Femur (tissue), 1 donor: Measurements from ENCODE around the gene MRPL27.
A peak's percentile ranks its signal among the peaks of the same experiment; 100 is the strongest.

Experiments
- DNase-seq: peaks from one replicate; pipeline ENCODE4 v3.0.0-alpha.2; 2017

Gene MRPL27

GRCh38 chr17:50382931-50383330 is 9.9 kb upstream of the MRPL27 start:
- no peak for DNase-seq

DNA sequence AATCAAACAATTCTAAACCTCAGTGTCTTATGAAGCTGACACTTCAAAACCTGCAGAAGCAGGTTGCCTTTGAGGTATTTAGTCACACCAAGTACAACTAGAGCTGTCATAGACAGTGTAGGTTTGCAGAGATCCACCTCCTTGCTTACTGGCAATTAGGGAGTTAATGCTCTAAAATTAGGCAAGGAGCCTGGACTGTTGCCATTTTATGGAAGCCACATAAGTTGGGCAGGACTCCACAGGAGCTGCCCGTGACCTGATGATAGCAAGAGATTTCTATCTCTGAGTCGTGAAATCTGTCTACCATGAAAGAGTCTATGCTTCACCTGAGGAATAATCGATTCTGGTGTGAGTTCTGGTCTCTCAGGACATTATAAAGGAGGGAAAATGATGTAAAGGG is 8.9 kb upstream of the MRPL27 start:
- DNase-seq, result no peak

DNA sequence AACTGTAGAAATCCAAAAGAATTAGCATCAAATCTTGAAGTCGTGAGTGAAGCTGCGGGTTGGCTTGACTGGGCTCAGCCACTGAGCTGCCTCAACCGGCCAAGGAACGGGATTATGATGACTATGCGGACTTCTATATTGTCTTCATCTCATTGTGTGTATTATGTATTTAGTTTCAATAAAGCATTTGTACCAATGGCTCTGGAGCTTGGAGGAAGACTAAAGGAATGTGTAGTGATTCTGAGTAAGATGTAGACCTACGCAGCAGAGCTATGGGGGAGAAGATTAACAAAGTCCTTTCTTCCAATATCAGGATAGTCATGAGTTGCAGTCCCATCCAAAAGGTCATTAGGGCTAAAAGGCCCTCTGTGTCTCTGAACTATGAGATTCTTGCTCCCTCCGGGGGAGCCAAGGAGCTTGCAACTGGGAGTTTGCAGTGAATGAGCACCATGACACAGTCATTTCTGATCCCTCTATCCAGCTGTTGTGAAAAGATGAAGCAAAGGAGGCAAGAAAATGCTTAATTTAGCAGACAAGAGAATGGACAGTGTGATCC is 8.4 kb upstream of the MRPL27 start:
- DNase-seq, result no peak

GRCh38 chr17:50380369-50381259 is 7.6 kb upstream of the MRPL27 start:
- no peak for DNase-seq

GRCh38 chr17:50379351-50380132 is 6.6 kb upstream of the MRPL27 start:
- DNase-seq, result no peak

- DNase-seq, result no peak
These were observed 3.0 kb upstream of the MRPL27 start for GRCh38 chr17:50375858-50376538.

- DNase-seq, result no peak
These were observed 721 bp upstream of the MRPL27 start for GRCh38 chr17:50373705-50374104.

- DNase-seq, result no peak
These were observed 694 bp downstream of the MRPL27 start for GRCh38 chr17:50372222-50372757.

- DNase-seq, result no peak
These were observed 1.5 kb downstream of the MRPL27 start for GRCh38 chr17:50371526-50371925.

- DNase-seq, result no peak
These were observed 2.9 kb downstream of the MRPL27 start for GRCh38 chr17:50370052-50370451.

- no peak for DNase-seq
These were observed 5.6 kb downstream of the MRPL27 start for GRCh38 chr17:50367401-50367800.

DNA sequence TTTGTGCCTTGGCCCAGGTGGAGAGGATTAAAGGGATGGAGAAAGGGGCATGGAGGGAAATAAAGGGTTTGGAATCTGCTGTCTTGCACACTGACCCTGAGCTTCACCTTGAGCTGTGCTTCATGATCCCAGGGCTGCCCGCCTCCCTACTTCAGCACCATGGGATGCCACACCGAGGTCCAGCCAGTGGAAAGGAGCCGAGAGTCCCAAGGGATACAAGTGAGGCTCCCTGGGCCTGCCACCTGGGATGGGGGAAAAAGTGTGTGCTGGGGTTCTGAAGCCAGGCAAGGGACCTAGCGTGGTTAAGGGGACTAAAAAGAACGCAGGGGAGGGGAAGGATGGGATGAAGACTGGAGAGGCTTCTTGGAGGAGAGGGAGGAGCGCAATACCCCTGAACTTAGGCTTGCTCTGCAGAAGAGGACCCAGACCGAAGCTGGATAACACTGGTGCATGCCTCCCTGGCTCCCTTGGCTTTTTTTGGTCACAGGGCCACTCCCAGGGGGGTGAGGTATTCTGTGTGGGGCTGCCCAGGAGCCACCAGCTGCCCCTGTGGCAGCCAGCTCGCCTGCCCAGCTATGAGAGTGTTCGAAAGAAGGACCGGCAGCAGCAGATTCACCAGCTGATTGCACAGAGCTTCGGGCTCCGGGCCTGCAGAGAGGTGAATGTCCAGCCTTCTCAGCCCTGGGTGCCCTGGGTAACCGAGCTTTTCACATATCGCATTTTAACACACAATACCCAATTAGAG is 7.2 kb downstream of the MRPL27 start:
- no peak for DNase-seq

GRCh38 chr17:50365165-50365564 is 7.8 kb downstream of the MRPL27 start:
- DNase-seq, result no peak

- no peak for DNase-seq
These were observed 8.3 kb downstream of the MRPL27 start for GRCh38 chr17:50364715-50365114.

- DNase-seq, result no peak
These were observed 8.9 kb downstream of the MRPL27 start for GRCh38 chr17:50364061-50364458.

DNA sequence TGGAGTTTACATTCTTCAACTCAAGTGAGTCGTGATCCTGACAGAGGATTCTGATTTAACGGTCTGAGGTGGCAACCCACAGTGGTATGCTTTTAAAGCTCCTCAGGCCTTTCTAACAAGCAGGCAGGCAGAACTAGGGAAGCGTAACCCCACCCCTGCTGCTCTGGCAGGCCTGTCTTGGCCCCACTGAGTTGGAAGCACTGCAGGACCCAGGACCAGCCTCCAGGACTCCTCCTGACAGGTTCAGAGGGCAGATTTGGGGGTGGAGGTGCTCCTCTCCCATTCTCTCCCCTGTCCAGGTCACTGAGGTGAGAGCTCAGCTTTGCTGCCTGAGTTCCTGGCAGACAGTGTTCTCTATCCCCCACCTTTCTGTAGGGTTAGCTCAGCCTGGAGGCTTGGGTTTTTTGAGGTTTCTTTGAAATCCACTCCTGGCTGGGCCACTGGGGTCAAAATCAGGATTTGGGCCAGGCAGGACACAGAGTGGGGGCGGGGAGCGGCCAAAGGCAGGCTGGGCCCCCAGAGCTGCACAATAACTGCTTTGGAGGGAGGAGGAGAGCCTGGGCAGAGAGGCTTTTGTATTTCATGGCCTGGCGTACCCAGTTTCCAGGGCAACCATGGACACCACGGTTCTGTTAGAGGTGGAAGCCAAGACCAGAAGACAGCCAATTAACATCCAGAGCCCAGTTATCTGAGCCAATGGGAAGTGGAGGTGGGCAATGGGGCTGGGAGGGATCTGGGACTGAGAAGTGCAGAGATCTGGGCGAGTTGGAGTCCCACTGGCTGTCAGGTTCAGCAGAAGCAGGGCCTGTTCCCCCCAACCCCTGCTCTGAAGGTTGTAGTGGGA is 9.5 kb downstream of the MRPL27 start:
- peak; percentile 71 for DNase-seq

GRCh38 chr17:50362661-50363060 is 10.3 kb downstream of the MRPL27 start:
- DNase-seq, result no peak

GRCh38 chr17:50361561-50362480 is 11.2 kb downstream of the MRPL27 start:
- peak; percentile 62 for DNase-seq

DNA sequence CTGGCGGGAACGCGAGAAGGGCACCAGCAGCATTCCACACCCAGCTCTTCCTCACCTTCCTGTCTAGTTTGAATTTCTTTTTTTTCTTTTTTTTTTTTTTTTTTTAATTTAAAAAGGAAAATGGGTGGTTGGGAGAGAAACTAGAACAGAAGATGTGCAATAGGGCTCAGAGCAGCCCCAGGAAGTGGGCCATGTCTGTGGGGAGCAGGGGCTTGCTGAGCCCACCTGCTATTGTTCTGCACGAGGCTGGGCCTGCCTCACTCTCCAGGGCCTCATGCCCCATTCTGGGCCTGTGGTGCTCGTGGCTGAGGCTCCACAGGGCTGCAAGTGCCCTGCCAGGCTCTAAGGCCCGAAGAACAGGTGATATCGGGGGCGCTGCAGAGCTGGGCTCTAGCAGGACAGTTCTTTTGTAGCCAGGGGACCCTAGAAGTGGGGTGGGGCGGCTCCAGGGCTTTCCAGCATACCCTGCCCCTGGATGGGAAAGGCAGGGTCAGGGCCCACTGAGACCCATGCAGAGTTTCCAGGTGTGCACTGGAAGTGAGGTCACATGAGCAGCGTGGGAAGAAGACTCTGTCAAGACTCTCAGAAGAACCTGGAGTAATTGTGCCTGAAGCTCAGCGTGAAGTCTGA is 12.4 kb downstream of the MRPL27 start:
- peak; percentile 15 for DNase-seq
